ENCODE data around the gene DHRS7C. TPM values are rescaled to one million over a fixed set of nuclear protein-coding genes. Genes with fewer than 3 reads are reported as not detected.

The DHRS7C gene
- total and polyA plus RNA-seq, 2 of the 13 experiments (the other 11 are each of a cell fraction or from before 2014, with no cell fraction given) = not detected

GRCh38 chr17:9828296-9829295 is 37.2 kb upstream of the DHRS7C start:
- H3K27ac ChIP-seq (ENCODE audit: extremely low read length, insufficient read depth, low read length) = no peak overlapping the region
- no peak for FAIRE-seq
- H3K4me2 ChIP-seq (ENCODE audit: low read depth, low read length) = no peak overlapping the region
- no peak overlapping the region for H2AFZ ChIP-seq (ENCODE audit: low read length)
- H3K9me3 ChIP-seq (ENCODE audit: low read length) = no peaks in the 10 kb centered on the region
- intact Hi-C loops (cut with micrococcal nuclease; ENCODE audit: unreplicated experiment) (no loop called here), in situ Hi-C loops (cut with HindIII; ENCODE audit: extremely low pct_ligation_motif_present, low pct_unique_long_range_greater_than_20kb) (no loop called here)
- ChIA-PET POLR2A (no interaction called here), CTCF (ENCODE audit: low intra/inter-chr PET ratio, low total read pairs) (no interaction called here)
- ATAC-seq = no peak
- no peaks in the 10 kb centered on the region for H4K20me1 ChIP-seq (ENCODE audit: insufficient read depth, low read length)
- no peak for DNase-seq (ENCODE audit: low spot score)
- H3K36me3 ChIP-seq (replicated peaks in 1 of 2; ENCODE audit: control insufficient read depth in 1 of 2, insufficient read depth in 2 of 2, low read length in 2 of 2) = no peaks in the 10 kb centered on the region
- H3K4me1 ChIP-seq (ENCODE audit: insufficient read depth, low read length) = no peaks in the 10 kb centered on the region
- no peaks in the 10 kb centered on the region for H3K79me2 ChIP-seq (ENCODE audit: insufficient read depth, low read length)
- BruUV-seq (replicated peaks) = no TSS peak
- WGBS (ENCODE audit: low lambda C conversion rate) = 35% methylated on average over 11 of the region's 13 CpGs
- no peak overlapping the region for H3K9ac ChIP-seq (ENCODE audit: insufficient read depth, low read depth, low read length)
- no peak for TF ChIP-seq ZMYM4 (CRISPR knock-in tag; IDR thresholded peaks at IDR 0.05)
- no peak for TF ChIP-seq HDAC2 (CRISPR knock-in tag; IDR thresholded peaks at IDR 0.05)
- TF ChIP-seq ZSCAN31 (CRISPR knock-in tag; IDR thresholded peaks at IDR 0.05; ENCODE audit: low read depth) = no peak
- no peak for TF ChIP-seq ZNF546 (CRISPR knock-in tag; conservative IDR thresholded peaks at IDR 0.05)
- TF ChIP-seq, protein P1, sequence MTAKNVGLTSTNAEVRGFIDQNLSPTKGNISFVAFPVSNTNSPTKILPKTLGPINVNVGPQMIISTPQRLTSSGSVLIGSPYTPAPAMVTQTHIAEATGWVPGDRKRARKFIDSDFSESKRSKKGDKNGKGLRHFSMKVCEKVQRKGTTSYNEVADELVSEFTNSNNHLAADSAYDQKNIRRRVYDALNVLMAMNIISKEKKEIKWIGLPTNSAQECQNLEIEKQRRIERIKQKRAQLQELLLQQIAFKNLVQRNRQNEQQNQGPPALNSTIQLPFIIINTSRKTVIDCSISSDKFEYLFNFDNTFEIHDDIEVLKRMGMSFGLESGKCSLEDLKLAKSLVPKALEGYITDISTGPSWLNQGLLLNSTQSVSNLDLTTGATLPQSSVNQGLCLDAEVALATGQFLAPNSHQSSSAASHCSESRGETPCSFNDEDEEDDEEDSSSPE (CRISPR knock-in tag; IDR thresholded peaks at IDR 0.05) = no peak
- TF ChIP-seq SALL2 (CRISPR knock-in tag; IDR thresholded peaks at IDR 0.05) = no peak
- no peak for TF ChIP-seq HIVEP1 (CRISPR knock-in tag; IDR thresholded peaks at IDR 0.05)
- no peak for TF ChIP-seq CBX5 (CRISPR knock-in tag; IDR thresholded peaks at IDR 0.05; ENCODE audit: borderline replicate concordance)
- no peak overlapping the region for H3K4me3 ChIP-seq (replicated peaks in 1 of 3; ENCODE audit: insufficient read depth in 1 of 3, low read depth in 2 of 3, low read length in 3 of 3)
- peaks cover 2 to 20% of the 10 kb centered on the region in 2 experiments for H3K27me3 ChIP-seq (ENCODE audit: control insufficient read depth in 1 of 2, insufficient read depth in 2 of 2, low read length in 2 of 2)
